NCI-H460 (cell line): ENCODE data around the gene ARL10. TPM values are rescaled to one million over a fixed set of nuclear protein-coding genes. Genes with fewer than 3 reads are reported as not detected.

Source experiments
- DNase-seq: peaks from one replicate; pipeline ENCODE4 v3.0.0-alpha.2; 2016; ENCODE audit warnings: low read depth; ENCODE audit errors: extremely low read depth
- total RNA-seq: library from RNA; depleted of rRNA; stranded (reverse); fragments of >200 nt; shearing (Covaris generic); gene quantifications from 2 replicates; pipeline ENCODE4 v1.2.3, GENCODE V29; 2014

Gene ARL10
- total RNA-seq, 1 experiment from 2014 or later: not detected

GRCh38 chr5:176387384-176387925 lies 22.2 kb downstream of the ARL10 start:
- no peak for DNase-seq

GRCh38 chr5:176388003-176388443 lies 22.7 kb downstream of the ARL10 start:
- DNase-seq: no peak

- DNase-seq: peak; percentile 99
Observed at GRCh38 chr5:176388444-176389134, 23.3 kb downstream of the ARL10 start, which contains the start of the genes HIGD2A and NOP16. TSS of gene HIGD2A (plus strand) at chr5:176388751. CDS start at chr5:176388820, 69 bp downstream. TSS of gene NOP16 (minus strand) at chr5:176388598. CDS start at chr5:176388539, 59 bp downstream.

GRCh38 chr5:176389135-176390123 lies 24.1 kb downstream of the ARL10 start:
- DNase-seq: no peak

- no peak for DNase-seq
Observed at GRCh38 chr5:176391479-176391878, 26.2 kb downstream of the ARL10 start.

- DNase-seq: no peak
Observed at GRCh38 chr5:176391999-176392398, 26.7 kb downstream of the ARL10 start.

- DNase-seq: no peak
Observed at GRCh38 chr5:176392526-176392925, 27.2 kb downstream of the ARL10 start.

GRCh38 chr5:176394096-176394495 lies 28.8 kb downstream of the ARL10 start:
- DNase-seq: no peak

- DNase-seq: no peak
Observed at GRCh38 chr5:176394881-176395675, 29.8 kb downstream of the ARL10 start.

GRCh38 chr5:176396330-176396729 lies 31.0 kb downstream of the ARL10 start:
- no peak for DNase-seq

- DNase-seq: no peak
Observed at GRCh38 chr5:176397736-176398420, 32.6 kb downstream of the ARL10 start.

- DNase-seq: no peak
Observed at GRCh38 chr5:176400382-176401156, 35.3 kb downstream of the ARL10 start.

- DNase-seq: no peak
Observed at GRCh38 chr5:176401281-176402205, 36.3 kb downstream of the ARL10 start.

GRCh38 chr5:176405656-176406435 lies 40.6 kb downstream of the ARL10 start:
- no peak for DNase-seq

- no peak for DNase-seq
Observed at GRCh38 chr5:176406436-176407052, 41.3 kb downstream of the ARL10 start.

- no peak for DNase-seq
Observed at GRCh38 chr5:176407456-176408251, 42.4 kb downstream of the ARL10 start.
